Measurements from ENCODE around the gene TMBIM4. TPM values are rescaled to one million over a fixed set of nuclear protein-coding genes. Genes with fewer than 3 reads are reported as not detected.
"Not testable (repeated sequence)": the region's sequence is repeated elsewhere in the genome, so short reads cannot be mapped to it uniquely, and the experiment has no call there.

TMBIM4 gene, protein sequence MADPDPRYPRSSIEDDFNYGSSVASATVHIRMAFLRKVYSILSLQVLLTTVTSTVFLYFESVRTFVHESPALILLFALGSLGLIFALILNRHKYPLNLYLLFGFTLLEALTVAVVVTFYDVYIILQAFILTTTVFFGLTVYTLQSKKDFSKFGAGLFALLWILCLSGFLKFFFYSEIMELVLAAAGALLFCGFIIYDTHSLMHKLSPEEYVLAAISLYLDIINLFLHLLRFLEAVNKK
- 100 to 1,000 TPM; 127 to 131 TPM for total RNA-seq
- long read RNA-seq, donor 1, transcript TMBIM4-202 (7 exons, 2,952 nt) = major isoform, 27 of 33 reads
- long read RNA-seq, donor 1, partial matches to known transcripts = 0 of 33 reads
- long read RNA-seq, donor 1, other reads (novel, unspliced or antisense) = 6 of 33 reads
- long read RNA-seq, donor 2, transcript TMBIM4-202 (7 exons, 2,952 nt) = major isoform, 159 of 179 reads
- long read RNA-seq, donor 2, partial matches to known transcripts = 1 of 179 reads
- long read RNA-seq, donor 2, other reads (novel, unspliced or antisense) = 19 of 179 reads

DNA sequence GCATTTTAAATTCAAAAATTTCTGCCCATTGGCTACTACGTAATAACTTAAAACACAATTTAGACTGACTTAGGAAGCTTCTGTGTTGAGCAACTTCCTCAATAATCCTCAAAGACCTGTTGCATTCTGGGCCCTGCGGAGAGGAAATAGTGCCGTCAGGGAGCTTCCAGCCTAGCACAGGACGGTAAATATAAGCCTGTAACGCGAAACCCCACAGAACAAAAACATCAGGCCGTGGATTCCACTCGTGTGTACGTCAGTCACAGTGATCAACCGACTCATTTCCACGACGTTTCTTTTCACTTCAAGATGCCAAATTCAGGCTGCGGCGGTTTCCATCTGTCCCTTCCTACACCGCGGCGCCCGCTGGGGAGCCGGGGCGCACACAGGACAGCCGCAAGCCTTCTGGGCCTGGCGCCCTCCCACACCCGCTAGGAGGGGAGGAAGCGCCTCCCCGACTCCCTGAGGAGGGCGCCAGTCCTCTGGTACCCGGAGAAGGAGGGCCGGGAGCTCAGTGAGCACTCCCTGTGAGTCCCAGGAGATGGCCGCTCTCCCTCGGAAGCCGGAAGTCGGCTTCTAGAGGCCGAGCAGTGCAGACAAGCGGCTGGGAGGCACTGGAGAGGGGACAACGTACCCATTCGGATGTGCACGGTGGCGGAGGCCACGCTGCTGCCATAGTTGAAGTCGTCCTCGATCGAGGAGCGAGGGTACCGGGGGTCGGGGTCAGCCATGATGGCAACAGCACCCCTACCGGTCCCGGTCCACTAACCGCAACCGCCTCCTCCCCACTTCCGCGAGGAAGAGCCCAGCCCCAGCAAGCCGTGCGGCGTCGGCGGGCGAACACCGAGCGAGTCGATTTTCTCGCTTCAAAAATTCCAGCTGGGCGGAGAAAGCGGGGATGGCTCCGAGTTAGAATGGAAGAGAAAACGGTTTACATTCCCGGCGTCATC is at the start of gene TMBIM4:
Gene TMBIM4 (minus strand): TSS at position 776 of the 950 bp plus-strand sequence. CDS start 45 bp downstream, at position 731.
- intact Hi-C loops (cut with DNase I) = no loop called here
- peak; percentile 97 for DNase-seq (ENCODE audit: low spot score)

DNA sequence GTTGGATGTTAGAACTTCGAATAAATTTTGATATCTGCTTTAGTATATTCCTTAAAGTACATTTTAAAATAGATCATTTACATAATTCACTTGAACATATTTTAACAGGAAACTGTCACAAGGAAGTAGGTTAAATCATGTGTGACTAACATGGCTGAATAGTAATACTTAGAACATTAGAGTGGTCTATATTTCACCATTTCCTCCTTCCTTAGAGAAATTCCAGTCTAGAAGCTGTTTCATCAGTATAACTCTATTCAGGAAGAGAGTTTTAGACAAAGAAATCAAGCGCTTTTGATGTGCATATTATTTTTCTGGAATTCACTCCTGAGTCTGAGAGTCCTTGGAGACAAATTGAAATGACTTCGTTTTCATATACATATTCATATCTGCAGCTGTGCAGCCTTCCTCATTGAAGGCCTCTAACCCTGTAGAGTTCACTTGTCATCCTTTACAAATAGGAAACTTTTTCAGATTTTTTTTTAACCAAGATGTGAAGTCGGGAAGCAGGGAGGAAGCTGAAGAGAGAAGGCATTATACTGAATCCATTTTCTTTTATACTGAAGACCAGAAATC is 47.6 kb upstream of the TMBIM4 start:
- intact Hi-C loops (cut with DNase I) = no loop called here
- DNase-seq (ENCODE audit: low spot score) = no peak

- DNase-seq (ENCODE audit: low spot score); intact Hi-C loops (cut with DNase I): not testable (repeated sequence)
Measured at GRCh38 chr12:66213011-66213410, 43.2 kb upstream of the TMBIM4 start.

- intact Hi-C loops (cut with DNase I); DNase-seq (ENCODE audit: low spot score): not testable (repeated sequence)
Measured at GRCh38 chr12:66211573-66211972, 41.8 kb upstream of the TMBIM4 start.

DNA sequence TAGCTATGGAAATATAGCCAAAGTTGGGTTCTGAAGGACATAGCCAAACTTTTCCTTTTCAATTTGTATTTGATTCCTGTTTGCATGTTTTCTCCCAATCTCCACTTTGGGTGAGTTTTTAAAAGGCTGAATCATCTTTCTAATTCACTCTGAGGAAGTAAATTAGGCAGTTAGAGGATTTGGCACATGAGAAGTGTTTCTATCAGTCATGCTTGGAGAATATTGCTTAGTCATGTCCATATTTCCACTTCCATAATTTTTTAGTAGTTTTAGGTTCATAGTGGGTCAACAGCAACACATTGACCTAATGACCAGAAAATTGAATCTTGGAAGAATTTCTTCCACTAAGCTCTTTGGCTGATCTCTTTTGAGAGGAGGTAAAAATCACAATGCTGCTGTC is 41.0 kb upstream of the TMBIM4 start:
- no peak for DNase-seq (ENCODE audit: low spot score)
- intact Hi-C loops (cut with DNase I) = no loop called here

DNA sequence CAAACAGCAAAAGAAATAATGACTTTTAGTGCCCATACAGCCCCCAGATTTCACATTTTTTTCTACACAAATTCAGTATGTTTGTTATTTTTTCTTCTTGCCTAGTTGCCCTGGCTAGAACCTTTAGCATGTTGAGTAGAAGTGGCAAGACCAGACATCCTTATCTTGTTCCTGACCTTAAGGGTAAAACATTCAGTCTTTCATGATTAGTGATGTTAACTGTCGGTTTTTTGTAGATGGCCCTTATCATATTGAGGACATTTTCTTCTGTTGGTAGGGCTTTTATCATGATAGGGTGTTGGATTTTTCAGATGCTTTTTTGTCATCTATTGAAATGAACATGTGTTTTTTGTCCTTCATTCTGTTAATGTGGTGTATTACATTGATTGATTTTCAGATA is 36.3 kb upstream of the TMBIM4 start:
- intact Hi-C loops (cut with DNase I) = no loop called here

DNA sequence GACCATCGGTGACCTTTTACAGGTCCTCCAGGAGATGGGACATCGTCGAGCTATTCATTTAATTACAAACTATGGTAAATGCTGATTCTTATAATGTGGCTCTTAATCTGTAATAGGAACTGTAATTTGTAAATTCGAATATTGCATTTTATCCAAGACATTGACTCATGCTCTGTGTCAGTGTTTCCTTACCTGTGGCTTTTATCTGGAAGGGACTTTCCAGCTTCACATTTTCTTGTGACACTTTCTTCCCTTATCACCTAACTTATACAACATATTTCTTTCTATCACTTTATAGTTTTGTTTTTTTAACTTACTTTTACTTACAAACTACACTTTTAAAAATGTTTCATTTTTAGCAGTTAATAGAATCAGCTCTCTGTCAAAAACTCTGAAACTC is 34.0 kb upstream of the TMBIM4 start:
- intact Hi-C loops (cut with DNase I) = no loop called here
- DNase-seq (ENCODE audit: low spot score) = no peak

More for the DNA sequence above, 36.3 kb upstream of the TMBIM4 start:
- no peak for DNase-seq (ENCODE audit: low spot score)

- DNase-seq (ENCODE audit: low spot score) = no peak
Measured at GRCh38 chr12:66199831-66200509, 30.2 kb upstream of the TMBIM4 start.

GRCh38 chr12:66199141-66199540 is 29.3 kb upstream of the TMBIM4 start:
- DNase-seq (ENCODE audit: low spot score) = no peak
- intact Hi-C loops (cut with DNase I) = no loop called here

More at GRCh38 chr12:66199831-66200509, 30.2 kb upstream of the TMBIM4 start:
- intact Hi-C loops (cut with DNase I) = no loop called here

DNA sequence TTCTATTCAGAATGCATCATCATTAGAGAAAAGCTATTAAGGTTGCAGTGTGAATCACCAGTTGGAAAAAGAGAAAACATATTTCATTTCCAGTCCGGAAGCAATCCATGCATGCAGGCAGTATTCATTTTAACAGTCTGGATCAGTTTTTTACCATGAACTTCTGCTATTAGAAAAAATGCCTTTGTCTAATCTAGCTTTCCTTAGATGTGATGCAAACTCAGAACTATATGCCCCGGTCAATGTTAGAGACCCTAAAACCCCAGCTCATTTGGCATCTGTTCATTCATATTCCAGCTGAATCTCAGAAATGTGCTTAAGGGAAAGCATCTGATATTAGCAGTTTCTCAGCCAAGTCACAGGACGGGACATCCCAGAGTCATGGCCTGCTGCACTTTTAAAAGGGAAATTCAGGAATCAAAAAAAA is 27.7 kb upstream of the TMBIM4 start:
- no peak for DNase-seq (ENCODE audit: low spot score)
- intact Hi-C loops (cut with DNase I) = no loop called here

GRCh38 chr12:66196806-66197205 is 27.0 kb upstream of the TMBIM4 start:
- DNase-seq (ENCODE audit: low spot score) = no peak

DNA sequence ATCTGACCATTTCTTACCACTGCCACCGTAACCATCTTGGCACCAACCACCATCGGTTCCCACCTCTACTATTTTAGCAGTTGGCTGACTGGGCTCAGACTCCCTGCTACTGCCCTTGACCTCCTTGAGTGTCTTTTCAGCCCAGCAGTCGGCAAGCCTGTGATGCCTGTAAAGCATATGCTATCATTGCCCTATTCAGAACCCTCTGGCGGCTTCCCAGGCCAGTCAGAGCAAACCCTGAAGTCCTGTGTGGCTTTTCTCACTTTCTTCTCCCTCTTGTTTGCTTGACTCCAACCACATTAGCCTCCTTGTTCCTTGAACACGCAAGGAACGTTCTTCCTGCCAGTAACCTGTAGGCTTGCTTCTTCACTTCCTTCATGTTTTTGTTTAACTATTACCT is 25.4 kb upstream of the TMBIM4 start:
- intact Hi-C loops (cut with DNase I) = no loop called here
- DNase-seq (ENCODE audit: low spot score) = no peak

More at GRCh38 chr12:66196806-66197205, 27.0 kb upstream of the TMBIM4 start:
- intact Hi-C loops (cut with DNase I) = no loop called here

DNA sequence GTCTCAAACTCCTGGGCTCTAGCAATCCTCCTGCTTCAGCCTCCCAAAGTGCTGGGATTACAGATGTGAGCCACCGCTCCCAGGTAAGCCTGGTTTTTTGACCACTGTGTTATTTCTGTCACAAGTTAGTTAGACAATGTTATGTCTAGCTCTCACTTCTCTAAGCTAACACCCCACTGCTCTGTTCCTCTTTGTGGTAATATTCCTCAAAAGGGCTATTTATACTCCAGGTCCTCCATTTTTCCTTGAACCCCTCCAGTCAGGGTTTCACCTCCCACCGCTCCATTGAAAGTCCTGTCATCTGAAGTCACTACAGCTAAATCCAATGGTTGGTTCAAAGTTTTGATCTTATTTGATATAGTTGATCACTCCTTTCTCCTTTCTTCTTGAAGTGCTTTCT is 24.3 kb upstream of the TMBIM4 start:
- DNase-seq (ENCODE audit: low spot score) = no peak
- intact Hi-C loops (cut with DNase I) = no loop called here

- intact Hi-C loops (cut with DNase I) = no loop called here
- DNase-seq (ENCODE audit: low spot score) = no peak
Measured at GRCh38 chr12:66191547-66192126, 21.8 kb upstream of the TMBIM4 start.

DNA sequence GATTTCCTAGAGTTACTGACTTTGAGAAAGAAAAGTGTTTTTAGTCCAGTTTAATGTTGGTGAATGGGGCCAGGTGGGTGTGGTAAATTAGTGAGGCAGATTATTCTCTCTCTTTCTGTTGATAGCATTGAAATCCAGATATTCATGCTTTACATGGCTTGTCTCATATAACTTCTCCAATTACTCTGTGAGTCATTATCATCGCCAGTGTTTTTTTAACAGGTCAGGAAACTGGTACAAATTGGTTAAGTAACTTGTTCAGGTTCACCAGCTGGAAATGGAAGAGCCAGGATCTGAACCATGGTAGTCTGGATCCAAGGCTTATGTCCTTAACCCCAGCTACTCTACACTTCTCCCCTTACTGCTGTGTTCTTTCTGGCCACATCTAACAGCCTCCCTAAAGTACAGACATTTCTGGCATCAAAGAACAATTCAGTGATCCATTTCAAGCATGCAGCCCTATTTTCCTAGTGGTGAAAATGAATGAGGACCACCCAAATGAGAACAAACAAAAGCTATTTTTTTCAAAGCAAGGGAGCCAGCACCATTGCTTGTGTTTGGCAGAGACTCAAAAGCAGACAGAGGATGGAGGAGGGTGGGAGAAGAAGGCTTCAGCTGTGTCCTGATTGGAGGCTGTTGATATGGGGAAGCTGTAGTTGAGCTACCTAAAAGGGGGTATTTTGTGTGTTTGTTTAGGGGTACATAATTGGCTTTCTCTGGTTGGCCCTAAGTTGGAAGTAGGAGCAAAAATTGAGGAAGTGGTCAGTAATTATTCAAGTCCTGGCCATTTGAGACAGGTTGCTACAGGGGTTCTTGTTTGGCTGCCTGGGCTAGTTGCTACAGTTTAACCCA is 20.9 kb upstream of the TMBIM4 start:
- intact Hi-C loops (cut with DNase I) = no loop called here

GRCh38 chr12:66189889-66190288 is 20.1 kb upstream of the TMBIM4 start:
- DNase-seq (ENCODE audit: low spot score) = no peak
- intact Hi-C loops (cut with DNase I) = no loop called here

More for the DNA sequence above, 20.9 kb upstream of the TMBIM4 start:
- no peak for DNase-seq (ENCODE audit: low spot score)

GRCh38 chr12:66189486-66189843 is 19.7 kb upstream of the TMBIM4 start:
- intact Hi-C loops (cut with DNase I) = no loop called here
- no peak for DNase-seq (ENCODE audit: low spot score)
